Large intestine (tissue), 12 donors: Measurements from ENCODE around the gene GDPGP1. TPM values are rescaled to one million over a fixed set of nuclear protein-coding genes. Genes with fewer than 3 reads are reported as not detected.
"Not testable (repeated sequence)": the region's sequence is repeated elsewhere in the genome, so short reads cannot be mapped to it uniquely, and the experiment has no call there.

Experiments
- DNase-seq, 2 donors: peaks; one replicate each; pipeline versions ENCODE4 v3.0.0 to v3.0.0-alpha.2; 2013
- H3K27ac ChIP-seq: one replicate; pipeline ENCODE4 v1.5.1; 2013; ENCODE audit warnings: low read length
- H3K27me3 ChIP-seq: 2 replicates; pipeline ENCODE4 v1.6.1; 2013; ENCODE audit warnings: low read length; ENCODE audit not compliant: control insufficient read depth, insufficient read depth
- H3K36me3 ChIP-seq: 2 replicates; pipeline ENCODE4 v1.6.1; 2013; ENCODE audit warnings: low read length; ENCODE audit not compliant: control insufficient read depth, insufficient read depth
- H3K4me1 ChIP-seq: one replicate; pipeline ENCODE4 v1.6.1; 2013; ENCODE audit warnings: low read length; ENCODE audit not compliant: control insufficient read depth, insufficient read depth
- H3K4me3 ChIP-seq: one replicate; pipeline ENCODE4 v1.5.1; 2013; ENCODE audit warnings: low read length
- H3K9me3 ChIP-seq: one replicate; pipeline ENCODE4 v1.6.1; 2013; ENCODE audit warnings: mild to moderate bottlenecking, low read depth, low read length, moderate library complexity; ENCODE audit not compliant: control insufficient read depth
- WGBS: methylation state at CpG from one replicate; pipeline ENCODE4 v1.1.5; 2013; ENCODE audit warnings: low lambda C conversion rate; ENCODE audit not compliant: insufficient coverage; 5-methylcytosine and 5-hydroxymethylcytosine counted together
- long read RNA-seq, 11 donors: transcript quantifications; one replicate each; lab custom pipeline, GENCODE V29; 2026
- polyA plus RNA-seq: library from polyadenylated mRNA; unstranded; fragments of 120-200 nt; gene quantifications from one replicate; pipeline ENCODE4 v1.2.1, GENCODE V29; 2013

GDPGP1 gene, protein sequence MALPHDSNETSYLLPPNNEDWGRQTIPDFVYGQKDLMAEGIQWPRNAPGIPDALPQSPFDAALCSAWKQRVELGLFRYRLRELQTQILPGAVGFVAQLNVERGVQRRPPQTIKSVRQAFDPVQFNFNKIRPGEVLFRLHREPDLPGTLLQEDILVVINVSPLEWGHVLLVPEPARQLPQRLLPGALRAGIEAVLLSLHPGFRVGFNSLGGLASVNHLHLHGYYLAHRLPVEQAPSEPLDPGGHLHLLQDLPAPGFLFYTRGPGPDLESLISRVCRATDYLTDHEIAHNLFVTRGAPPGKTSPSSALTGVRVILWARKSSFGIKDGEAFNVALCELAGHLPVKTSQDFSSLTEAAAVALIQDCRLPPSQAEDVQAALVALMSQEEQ
- 7.8 TPM for polyA plus RNA-seq
- long read RNA-seq, donor 1, partial matches to known transcripts, result 0 of 5 reads
- long read RNA-seq, donor 1, other reads (novel, unspliced or antisense), result 0 of 5 reads
- long read RNA-seq, donor 2, partial matches to known transcripts, result 0 of 2 reads
- long read RNA-seq, donor 2, other reads (novel, unspliced or antisense), result 0 of 2 reads
- long read RNA-seq, donor 3, result 0 reads
- long read RNA-seq, donor 4, partial matches to known transcripts, result 0 of 1 reads
- long read RNA-seq, donor 4, other reads (novel, unspliced or antisense), result 0 of 1 reads
- long read RNA-seq, donor 5, result 0 reads
- long read RNA-seq, donor 6, partial matches to known transcripts, result 0 of 1 reads
- long read RNA-seq, donor 6, other reads (novel, unspliced or antisense), result 0 of 1 reads
- long read RNA-seq, donor 7, partial matches to known transcripts, result 0 of 1 reads
- long read RNA-seq, donor 7, other reads (novel, unspliced or antisense), result 0 of 1 reads
- long read RNA-seq, donor 8, partial matches to known transcripts, result 0 of 1 reads
- long read RNA-seq, donor 8, other reads (novel, unspliced or antisense), result 0 of 1 reads
- long read RNA-seq, donor 9, partial matches to known transcripts, result 0 of 2 reads
- long read RNA-seq, donor 9, other reads (novel, unspliced or antisense), result 0 of 2 reads
- long read RNA-seq, donor 10, partial matches to known transcripts, result 73 of 206 reads
- long read RNA-seq, donor 10, other reads (novel, unspliced or antisense), result 132 of 206 reads
- long read RNA-seq, donor 11, partial matches to known transcripts, result 0 of 1 reads
- long read RNA-seq, donor 11, other reads (novel, unspliced or antisense), result 0 of 1 reads

DNA sequence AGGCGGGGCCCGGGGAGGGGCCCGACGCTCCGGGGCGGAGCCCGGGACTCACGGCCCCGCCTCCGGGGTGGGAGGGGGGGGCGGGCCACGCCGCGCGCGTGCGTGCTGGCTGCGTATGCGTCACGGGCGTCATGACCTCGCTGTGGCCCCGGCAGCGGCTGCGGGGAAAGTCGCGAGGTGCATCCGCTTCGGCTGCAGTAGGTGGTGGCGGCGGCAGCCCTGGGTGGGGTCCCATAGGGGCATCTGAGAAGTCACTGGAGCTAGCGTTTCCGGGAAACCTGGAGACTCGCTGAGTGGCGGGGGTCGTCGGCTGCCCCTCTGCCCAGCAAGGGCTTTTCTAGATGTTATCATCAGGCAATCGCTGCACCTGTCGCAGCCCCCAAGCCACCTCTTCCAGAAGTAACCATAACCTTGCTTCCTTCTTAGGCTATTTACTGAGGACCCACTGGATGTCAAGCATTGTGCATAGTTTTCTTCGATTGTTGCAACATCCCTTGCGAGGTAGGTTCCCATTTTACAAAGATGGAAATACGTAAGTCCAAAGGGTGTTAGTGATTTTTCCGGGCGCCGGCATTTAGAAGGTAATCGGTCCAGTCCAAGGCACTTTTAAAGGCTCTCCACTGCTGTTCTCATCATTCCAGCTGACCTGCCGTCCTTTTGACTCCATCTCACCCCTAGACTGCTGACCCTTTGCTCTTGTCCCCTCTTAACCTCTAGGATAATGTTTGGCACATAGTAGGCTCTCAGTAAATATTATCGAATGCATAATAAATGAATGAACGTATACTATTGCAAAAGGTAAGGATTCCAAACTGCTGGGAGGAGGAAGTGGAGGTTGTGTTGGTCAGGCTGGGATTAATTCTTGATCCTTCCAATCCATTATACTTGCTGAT is at the start of gene GDPGP1:
TSS of gene GDPGP1 (plus strand) at position 114 of the 893 bp plus-strand sequence. CDS start 6,700 bp downstream, outside the sequence.
- WGBS, result 65% methylated on average over 2 of the region's 49 CpGs
- Histone ChIP-seq H3K27me3 (no peaks in the 10 kb centered on the region), H3K4me3 (peak within 1 kb of the TSS; percentile 85), H3K4me1 (peaks cover 31% of the 10 kb centered on the region), H3K36me3 (peaks cover 38% of the 10 kb centered on the region), H3K9me3 (no peaks in the 10 kb centered on the region), H3K27ac (peak within 1 kb of the TSS; percentile 97)
- DNase-seq, result peak in 1 of 2 donors; percentile 99

DNA sequence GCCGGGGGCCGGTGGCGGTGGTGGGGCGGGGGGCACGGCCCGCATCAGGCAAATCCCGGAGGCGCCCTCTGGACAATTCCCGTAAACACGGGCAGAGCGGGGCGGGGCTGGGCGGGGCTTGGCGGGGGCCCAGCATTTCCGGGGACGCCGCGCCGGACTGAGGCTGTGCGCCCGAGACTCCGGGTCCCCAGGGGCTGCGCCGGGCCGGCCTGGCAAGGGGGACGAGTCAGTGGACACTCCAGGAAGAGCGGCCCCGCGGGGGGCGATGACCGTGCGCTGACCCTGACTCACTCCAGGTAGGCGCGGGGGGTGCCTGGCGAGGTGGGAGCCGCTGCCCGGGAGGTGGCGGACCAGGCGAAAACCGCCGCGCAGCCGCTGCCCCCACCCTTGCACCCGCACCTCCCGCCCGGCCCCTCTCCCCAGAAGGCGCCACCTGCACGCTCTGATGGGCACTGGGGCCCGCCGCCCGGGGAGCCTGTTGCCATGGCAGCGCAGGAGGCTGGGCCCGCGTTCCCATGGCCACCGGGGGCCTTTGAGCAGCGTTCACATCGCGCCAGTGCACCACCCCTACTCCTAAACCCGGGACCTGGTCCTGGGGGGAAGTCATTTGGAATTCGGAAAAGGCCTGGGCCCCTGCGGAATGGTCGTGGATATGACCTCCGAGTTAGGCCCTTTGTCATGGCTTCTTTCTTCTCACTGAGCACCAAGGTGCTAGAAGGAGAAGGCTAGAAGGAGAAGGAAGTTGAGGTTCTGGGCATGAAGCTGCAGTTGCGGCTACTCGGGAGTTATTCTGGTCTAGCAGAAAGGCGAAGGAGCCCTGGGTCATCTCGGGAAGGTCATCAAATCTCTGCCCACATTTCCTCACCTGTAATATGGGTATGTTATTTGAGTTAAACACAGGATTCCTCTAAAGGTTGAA is 49.0 kb upstream of the GDPGP1 start:
- Histone ChIP-seq H3K9me3 (no peaks in the 10 kb centered on the region), H3K27ac (peak overlapping the region; percentile 91), H3K36me3 (no peaks in the 10 kb centered on the region), H3K27me3 (no peaks in the 10 kb centered on the region), H3K4me1 (peaks cover 22% of the 10 kb centered on the region), H3K4me3 (peak overlapping the region; percentile 63)
- no CpG with 5 or more reads among the region's 67 CpGs for WGBS
- peak; percentile 56 to 86 for DNase-seq

DNA sequence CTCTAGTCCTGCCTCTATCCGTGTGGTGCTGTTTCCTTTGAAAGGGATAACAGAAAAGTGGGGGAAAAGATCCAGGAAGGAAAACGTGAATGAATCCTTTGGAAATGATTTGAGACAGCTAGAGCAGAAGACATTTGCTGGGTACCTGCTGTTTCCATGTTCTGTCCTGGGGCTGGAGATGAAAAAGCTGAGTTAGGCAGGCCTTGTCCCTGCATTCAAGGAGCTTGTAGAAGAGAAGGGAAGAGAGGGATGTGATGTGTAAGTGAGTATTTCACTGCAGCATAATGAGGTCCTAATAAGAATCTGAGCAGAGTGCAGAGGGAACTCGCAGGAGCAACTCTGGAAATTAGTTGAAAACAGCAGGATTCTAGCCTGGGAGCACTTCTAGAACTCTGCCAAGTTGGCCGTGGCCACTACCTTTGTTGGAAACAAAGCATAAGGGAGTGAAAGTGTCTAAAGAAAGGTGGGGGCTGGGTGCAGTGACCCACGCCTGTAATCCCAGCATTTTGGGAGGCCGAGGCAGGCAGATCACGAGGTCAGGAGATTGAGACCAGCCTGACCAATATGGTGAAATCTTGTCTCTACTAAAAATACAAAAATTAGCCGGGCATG is 46.6 kb upstream of the GDPGP1 start:
- WGBS, result 60% methylated on average over 1 of the region's 8 CpGs
- no peaks in the 10 kb centered on the region for H3K36me3 ChIP-seq
- H3K4me3 ChIP-seq, result no peak overlapping the region
- peaks cover 46% of the 10 kb centered on the region for H3K4me1 ChIP-seq
- no peak overlapping the region for H3K27ac ChIP-seq
- DNase-seq, result no peak
- H3K9me3 ChIP-seq, result no peaks in the 10 kb centered on the region
- no peaks in the 10 kb centered on the region for H3K27me3 ChIP-seq

DNA sequence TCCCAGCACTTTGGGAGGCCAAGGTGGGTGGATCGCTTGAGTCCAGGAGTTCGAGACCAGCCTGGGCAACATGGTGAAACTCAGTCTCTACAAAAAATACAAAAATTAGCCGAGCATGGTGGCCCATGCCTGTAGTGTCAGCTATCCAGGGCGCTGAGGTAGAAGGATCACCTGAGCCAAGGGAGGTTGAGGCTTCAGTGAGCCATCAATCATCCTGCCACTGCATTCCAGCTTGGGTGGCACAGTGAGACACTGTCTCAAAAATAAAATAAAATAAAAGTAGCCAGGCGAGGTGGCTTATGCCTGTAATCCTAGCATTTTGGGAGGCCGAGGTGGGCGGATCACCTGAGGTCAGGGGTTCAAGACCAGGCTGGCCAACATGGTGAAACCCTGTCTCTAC is 45.9 kb upstream of the GDPGP1 start:
- not testable (repeated sequence) for H3K27ac ChIP-seq, H3K36me3 ChIP-seq, H3K27me3 ChIP-seq, DNase-seq, H3K4me3 ChIP-seq, H3K9me3 ChIP-seq
- WGBS, result no CpG with 5 or more reads among the region's 7 CpGs
- peaks cover 52% of the 10 kb centered on the region for H3K4me1 ChIP-seq

DNA sequence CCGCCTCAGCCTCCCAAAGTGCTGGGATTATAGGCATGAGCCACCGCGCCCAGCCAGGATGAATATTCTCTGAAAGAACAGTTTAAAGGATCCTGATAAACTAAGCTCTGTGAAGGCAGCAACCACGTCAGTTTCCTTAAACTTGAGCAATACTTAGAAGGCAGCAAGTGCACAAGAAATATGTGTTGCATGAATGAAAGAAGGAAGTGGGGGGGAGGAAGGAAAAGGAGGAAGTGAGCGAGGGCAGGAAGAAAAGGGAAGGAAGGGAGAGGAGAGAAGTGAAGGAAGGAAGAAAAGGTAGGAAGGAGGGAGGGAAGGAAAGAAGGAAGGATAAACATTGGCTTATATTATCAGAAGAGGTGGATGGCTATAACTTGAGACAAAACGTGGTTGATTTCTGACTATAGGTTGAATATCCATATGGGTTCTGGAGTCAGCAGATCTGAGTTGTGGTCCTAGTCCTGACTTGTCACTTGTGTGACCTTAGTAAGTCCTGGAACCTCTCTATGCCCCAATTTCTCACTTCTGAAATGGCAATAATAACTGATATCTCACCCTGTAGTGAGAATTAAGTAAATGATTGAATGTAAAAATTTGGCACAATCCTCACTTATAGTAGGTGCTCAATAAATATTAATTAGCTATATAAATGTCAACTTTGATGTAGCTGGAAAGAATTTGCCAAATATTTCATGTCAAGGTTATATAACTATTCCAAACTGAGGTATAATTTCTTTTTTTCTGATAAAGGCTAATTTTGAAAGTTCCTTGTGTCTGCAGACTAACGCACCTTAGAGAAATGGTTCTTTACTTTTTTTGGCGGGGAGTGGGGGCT is 44.9 kb upstream of the GDPGP1 start:
- Histone ChIP-seq H3K4me3 (no peak overlapping the region), H3K9me3 (no peaks in the 10 kb centered on the region), H3K27ac (no peak overlapping the region), H3K27me3 (no peaks in the 10 kb centered on the region), H3K4me1 (peaks cover 51% of the 10 kb centered on the region), H3K36me3 (no peaks in the 10 kb centered on the region)
- no peak for DNase-seq
- 87% methylated on average over 2 of the region's 8 CpGs for WGBS

DNA sequence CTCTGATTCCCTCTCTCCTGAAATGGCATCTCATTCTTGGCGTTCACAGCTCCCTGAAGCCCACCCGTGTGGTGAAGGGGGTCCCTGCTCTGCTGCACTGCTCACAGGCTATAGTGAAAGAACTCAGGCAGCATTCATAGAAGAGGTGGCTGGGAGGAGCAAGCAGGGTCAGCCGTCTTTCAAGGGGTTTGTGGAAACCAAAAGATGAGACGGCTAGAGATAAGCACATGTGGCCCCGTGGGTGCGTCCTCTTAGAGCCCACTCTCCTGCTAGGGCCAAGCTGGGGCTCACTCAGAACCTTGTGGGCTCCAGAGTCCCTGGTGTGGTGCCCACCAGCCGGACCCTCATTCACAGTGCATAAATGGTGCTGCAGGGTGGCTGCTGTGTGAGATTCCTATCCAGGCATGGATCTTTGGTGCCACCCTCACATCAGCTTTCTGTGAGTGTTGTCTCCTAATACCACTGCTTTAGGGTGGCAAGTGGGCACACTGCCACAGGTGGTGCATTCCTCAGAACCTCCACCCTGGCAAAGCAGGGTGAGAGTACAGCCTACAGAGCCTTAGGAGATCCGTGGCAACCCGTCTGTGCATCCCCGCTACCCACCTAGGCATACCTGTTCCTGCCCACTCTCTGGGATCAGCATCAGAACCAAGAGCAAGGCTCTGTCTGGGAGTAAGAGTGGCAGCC is 44.1 kb upstream of the GDPGP1 start:
- no CpG with 5 or more reads among the region's 10 CpGs for WGBS
- DNase-seq, result no peak
- Histone ChIP-seq H3K9me3 (no peaks in the 10 kb centered on the region), H3K27ac (peak overlapping the region; percentile 88), H3K27me3 (no peaks in the 10 kb centered on the region), H3K4me1 (peaks cover 46% of the 10 kb centered on the region), H3K4me3 (no peak overlapping the region), H3K36me3 (no peaks in the 10 kb centered on the region)

DNA sequence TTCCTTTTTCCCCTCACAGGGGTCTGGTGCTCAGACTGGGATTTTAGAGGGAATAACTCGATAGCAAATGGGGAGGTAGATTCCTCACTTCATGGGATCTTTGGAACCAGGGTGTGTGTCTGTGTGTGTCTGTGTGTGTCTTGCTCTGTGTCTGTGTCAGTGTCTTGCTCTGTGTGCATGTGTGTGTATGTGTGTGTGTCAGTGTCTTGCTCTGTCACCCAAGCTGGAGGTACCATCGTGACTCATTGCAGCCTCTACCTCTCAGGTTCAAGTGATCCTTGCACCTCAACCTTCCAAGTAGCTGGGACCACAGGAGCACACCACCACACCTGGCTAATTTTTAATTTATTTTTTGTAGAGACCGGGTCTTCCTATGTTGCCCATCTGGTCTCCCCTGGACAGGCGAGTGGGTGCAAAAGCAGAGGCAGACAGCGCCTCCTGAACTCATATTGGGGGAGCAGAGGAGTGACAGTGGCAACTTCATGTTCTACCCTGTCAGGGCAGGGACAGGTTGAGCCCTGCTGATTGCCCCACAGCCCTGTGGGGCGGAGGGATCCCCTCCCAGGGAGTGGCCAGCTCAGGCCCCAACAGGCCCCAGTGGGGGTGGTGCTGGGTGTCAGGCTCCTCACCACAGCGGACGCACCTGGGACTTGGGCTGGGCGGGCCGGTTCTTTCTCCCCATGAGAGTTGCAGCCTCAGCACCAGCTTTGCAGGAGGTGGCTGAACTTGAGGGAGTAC is 43.2 kb upstream of the GDPGP1 start:
- Histone ChIP-seq H3K27me3 (no peaks in the 10 kb centered on the region), H3K9me3 (no peaks in the 10 kb centered on the region), H3K27ac (peak overlapping the region; percentile 88), H3K4me1 (peaks cover 41% of the 10 kb centered on the region), H3K36me3 (peaks cover 5% of the 10 kb centered on the region), H3K4me3 (no peak overlapping the region)
- no CpG with 5 or more reads among the region's 10 CpGs for whole genome bisulfite sequencing
- DNase-seq, result peak; percentile 81 to 90
